GM19372 (cell line): Measurements from ENCODE around the gene RPP21.
"Not testable (repeated sequence)": the region's sequence is repeated elsewhere in the genome, so short reads cannot be mapped to it uniquely, and the experiment has no call there.

ENCODE experiments used
- ATAC-seq: cut with Tn5 transposase; IDR thresholded peaks from one replicate; pipeline ENCODE4 v1.9.1; 2021; ENCODE audit warnings: mild to moderate bottlenecking, low read depth, moderate library complexity; ENCODE audit not compliant: unreplicated experiment

RPP21 gene

DNA sequence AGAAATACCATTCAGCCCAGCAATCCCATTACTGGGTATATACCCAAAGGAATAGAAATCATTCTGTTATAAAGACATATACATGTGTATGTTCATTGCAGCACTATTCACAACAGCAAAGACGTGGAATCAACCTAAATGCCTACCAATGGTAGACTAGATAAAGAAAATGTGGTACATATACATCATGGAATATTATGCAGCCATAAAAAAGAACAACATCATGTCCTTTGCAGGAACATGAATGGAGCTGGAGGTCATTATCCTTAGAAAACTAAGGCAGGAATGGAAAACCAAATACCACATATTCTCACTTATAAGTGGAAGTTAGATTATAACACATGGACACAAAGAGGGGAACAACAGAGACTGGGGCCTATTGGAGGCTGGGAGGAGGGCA is 24.3 kb downstream of the RPP21 start:
- ATAC-seq: not testable (repeated sequence)

- ATAC-seq: no peak
These were observed 33.5 kb downstream of the RPP21 start for GRCh38 chr6:30378290-30378937.

DNA sequence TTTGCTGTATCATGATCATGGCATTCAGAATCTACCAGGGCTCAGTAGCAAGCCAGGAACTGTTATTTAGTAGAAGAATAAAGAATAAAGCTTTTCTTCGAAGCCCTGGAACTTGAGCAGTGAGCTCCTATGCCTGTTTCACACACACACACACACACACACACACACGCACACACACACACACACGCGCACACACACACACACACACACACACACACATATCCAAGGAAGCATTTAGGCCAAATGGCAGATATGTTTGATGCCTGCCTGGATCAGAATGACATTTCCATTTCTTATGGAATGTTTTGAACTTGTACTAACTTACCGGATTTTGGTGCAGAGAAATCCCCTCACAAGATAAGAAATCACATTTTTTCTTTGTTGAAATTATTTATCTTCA is 35.5 kb downstream of the RPP21 start:
- ATAC-seq: no peak

DNA sequence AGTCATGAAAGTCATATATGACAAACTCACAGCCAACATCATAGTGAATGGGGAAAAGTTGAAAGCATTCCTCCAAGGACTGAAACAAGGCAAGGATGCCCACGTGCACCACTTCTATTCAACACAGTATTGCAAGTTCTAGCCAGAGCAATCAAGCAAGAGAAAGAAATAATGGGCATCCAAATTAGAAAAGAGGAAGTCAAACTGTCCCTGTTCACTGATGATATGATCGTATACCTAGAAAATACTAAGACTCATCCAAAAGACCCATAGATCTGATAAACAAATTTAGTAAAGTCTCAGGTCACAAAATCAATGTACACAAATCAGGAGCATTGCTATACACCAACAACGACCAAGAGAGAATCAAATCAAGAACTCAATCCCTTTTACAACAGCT is 41.2 kb downstream of the RPP21 start:
- ATAC-seq: no peak

DNA sequence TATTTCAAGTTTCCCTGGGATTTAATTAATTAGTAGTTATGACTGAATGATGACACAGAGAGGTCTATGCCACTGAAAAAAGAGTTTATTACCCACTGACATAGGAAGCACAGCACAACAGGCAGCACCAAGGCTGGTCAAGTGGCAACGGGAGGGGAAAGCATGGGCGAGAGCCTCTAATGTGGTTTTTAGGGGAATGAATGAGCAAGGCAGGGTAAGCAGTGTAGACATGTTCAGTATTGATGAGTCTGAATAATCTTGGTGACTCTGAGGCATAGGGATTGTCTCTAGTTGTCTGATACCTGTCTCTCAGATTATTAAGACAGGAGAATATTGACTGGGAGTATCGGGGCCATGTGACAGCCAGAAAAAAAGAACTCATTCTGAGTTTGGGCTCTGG is 46.3 kb downstream of the RPP21 start:
- ATAC-seq: no peak

- ATAC-seq: no peak
These were observed 49.2 kb downstream of the RPP21 start for GRCh38 chr6:30394139-30394538.
